ENCODE data around the gene ZNF248.

ZNF248 gene

GRCh38 chr10:37821237-37821636 lies 36.2 kb downstream of the ZNF248 start:
- no peak for DNase-seq

- DNase-seq: no peak
These were observed 37.6 kb downstream of the ZNF248 start for GRCh38 chr10:37819797-37820196.

DNA sequence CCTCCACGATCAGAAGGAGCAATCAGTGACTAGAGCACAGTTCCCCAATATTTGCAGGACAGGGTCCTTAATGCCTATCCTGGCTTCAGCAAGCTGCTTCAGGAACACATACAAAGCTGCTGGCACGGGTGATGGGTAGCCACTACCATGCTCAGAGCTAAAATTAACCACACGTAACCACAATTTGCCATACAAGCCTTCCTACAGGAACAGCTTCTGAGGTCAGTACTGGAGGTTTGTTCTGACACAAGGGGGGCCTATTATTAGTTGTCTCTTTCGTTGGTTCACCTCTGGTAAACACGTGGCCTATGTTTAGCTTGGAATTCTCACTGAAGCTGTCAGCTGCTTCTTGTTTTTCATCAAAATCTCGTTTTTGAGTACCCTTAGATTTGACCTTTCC lies 41.1 kb downstream of the ZNF248 start:
- no peak for DNase-seq

DNA sequence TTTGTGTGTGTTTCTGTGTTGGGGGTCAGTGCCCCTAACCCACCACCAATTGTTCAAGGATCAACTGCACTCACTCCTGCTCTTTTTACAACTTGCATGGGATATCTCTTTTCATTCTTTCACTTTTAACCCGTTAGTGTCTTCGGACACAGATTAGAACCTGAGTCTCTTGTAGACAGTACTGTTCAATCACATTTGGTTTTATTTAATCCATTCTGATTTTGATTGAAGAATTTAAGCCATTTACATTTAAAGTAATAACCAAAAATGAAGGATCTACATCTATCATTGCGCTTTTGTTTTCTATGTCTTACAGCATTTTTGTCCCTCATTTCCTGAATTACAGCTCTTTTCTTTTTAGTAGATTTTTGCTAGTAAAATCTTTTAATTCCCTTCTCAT lies 43.6 kb downstream of the ZNF248 start:
- DNase-seq: no peak

GRCh38 chr10:37812290-37812689 lies 45.1 kb downstream of the ZNF248 start:
- no peak for DNase-seq

DNA sequence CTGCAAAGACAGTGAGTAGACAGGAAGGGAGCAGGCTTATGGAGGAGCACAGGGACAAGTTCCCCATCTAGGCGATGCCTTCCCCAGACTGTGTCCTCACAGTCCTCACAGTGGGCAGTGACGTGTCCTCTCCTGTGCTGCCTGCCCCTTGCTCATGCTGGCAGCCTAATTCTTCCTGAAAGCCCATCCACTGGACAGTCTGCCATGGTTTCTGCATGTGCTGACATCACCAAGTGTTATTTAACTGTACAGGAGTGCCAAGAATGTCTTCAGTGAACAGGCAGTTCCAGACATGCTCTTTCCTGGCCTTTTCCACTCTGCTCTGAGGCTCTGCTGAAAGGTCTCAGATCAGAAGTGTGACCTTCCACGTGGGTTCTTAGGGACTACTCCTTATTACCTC lies 54.1 kb downstream of the ZNF248 start:
- no peak for DNase-seq

DNA sequence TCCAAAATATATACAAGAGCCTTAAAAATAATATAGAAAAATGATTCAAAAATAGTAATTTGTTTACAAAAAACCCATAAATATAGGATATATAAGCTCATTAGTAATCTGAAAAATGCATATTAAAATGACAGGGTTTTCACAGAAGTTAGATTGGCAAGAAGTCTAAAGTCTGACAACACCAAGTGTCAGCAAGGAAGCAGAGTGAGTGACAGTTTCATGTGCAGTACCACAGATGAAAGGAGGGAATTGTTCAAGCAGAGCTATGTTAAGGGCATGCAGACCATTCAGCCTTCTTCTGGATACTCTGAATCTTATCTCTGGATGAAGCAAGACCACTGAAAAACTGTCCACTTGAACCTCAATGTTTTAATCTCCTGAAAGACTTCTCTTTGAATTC lies 55.9 kb downstream of the ZNF248 start:
- DNase-seq: no peak

GRCh38 chr10:37794305-37794976 lies 63.0 kb downstream of the ZNF248 start:
- DNase-seq: no peak

DNA sequence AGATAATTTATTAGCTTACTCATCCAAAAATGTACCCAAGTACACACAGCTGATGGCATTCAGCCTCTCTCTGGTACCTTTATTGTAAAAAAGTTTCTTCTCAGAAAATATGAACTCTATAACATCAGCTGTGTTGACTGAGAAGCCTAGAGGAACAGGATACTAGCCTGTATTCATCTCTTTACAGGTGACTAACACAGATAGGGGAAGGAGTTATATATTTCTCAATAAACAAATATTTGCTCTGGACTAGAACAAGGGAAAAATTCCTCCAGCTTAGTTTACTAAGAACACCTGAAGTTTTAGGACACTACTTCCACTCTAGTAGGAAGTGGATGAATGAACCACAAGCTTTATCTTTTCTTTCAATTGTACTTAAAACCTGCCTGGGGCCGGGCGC lies 67.8 kb downstream of the ZNF248 start:
- DNase-seq: no peak

DNA sequence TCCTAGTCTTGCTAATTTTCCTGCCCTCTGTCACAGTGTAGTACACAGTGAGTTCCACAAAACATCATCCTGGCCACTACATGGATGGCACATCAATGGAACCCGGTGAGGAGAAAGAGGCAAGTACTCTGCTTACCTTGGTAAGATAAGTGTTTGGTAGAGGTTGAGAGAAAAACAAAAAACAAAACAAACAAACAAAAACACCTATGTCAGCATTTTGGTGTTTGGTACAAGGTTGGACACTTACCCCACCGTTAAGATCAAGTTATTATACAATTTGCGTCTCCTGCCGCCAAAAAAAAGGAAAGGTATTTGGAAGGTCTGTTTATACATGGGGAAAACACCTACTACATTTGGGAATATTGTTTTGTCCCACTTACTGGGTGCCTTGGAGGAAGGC lies 72.7 kb downstream of the ZNF248 start:
- no peak for DNase-seq

DNA sequence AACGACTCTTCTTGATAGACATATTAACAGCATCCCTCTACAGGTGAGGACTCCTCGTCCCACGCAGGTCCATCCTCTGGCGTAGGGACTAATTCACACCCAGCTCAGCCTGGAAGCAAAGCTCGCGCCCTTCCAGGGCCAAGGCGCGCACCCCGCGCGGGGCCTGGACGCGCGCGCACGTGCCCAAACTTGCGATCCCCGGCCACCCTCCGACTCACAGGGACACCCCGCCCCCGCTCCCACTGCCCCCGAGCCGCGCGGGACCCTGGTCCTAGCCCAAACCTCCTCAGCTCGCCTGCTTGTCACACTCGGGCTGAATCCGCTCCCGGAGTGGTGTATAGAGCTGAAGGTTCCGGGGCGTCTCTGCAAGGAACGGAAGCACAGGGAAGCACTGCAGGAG lies 76.9 kb downstream of the ZNF248 start:
- no peak for DNase-seq

DNA sequence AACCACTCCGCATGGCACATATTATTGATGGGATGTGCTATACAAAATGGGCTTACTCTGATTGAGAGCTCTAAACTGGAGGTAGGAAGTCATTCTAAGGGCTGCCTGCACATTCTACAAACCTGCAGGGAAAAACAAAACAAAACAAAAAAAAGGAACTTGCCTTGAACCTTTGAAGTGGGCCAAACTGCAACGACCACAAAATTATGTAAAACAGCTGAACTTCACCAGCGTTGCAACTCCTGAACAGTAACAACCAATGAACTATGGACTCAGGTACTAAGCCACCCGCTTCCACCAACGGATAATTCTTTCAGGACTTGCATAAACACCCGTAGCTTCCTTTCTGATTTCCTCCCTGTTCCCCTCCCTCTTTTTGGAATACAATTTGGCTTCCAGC lies 80.4 kb downstream of the ZNF248 start:
- DNase-seq: no peak

- DNase-seq: no peak
These were observed 81.8 kb downstream of the ZNF248 start for GRCh38 chr10:37775612-37776011.

- DNase-seq: no peak
These were observed 83.1 kb downstream of the ZNF248 start for GRCh38 chr10:37774351-37774750.

- DNase-seq: no peak
These were observed 92.2 kb downstream of the ZNF248 start for GRCh38 chr10:37765216-37765615.

GRCh38 chr10:37763132-37763531 lies 94.3 kb downstream of the ZNF248 start:
- no peak for DNase-seq

DNA sequence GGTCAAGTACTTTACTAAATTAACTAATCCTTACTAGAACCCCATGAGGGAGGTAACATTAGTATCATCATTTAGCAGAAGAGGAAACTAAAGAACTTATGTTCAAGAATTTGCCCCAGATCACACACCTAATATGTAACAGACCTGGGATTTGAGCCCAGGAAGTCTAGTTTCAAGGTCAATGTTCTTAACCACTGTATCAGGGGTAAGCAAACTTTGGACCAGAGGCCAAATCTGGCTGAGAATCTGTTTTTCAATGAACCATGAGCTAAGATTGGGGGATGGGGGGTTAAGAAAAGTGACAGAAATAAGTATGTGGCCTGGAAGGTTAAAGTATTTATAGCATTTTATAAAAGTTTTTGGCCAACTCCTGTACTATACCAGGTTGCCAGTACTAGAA lies 95.1 kb downstream of the ZNF248 start:
- no peak for DNase-seq

GRCh38 chr10:37760817-37761216 lies 96.6 kb downstream of the ZNF248 start:
- DNase-seq: no peak

DNA sequence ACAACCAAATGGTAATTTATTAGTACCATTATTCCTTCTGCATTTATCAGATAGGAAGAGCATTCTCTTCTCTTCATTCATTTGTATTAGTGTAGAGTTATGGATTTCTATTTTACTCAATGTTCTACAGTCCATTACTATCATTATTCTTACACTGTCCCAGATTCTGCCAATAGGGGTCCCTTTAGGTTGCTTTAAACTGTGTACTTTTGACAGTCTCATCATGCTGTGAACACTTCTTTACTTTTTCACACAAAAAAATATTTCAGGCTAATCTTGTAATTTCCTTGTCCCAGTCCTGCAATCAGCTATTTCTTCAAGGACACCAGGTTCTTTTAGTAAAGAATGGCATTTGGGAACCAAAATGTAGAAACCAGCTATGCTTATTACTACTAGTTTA lies 99.3 kb downstream of the ZNF248 start:
- no peak for DNase-seq

GRCh38 chr10:37754538-37755323 lies 102.7 kb downstream of the ZNF248 start:
- no peak for DNase-seq

DNA sequence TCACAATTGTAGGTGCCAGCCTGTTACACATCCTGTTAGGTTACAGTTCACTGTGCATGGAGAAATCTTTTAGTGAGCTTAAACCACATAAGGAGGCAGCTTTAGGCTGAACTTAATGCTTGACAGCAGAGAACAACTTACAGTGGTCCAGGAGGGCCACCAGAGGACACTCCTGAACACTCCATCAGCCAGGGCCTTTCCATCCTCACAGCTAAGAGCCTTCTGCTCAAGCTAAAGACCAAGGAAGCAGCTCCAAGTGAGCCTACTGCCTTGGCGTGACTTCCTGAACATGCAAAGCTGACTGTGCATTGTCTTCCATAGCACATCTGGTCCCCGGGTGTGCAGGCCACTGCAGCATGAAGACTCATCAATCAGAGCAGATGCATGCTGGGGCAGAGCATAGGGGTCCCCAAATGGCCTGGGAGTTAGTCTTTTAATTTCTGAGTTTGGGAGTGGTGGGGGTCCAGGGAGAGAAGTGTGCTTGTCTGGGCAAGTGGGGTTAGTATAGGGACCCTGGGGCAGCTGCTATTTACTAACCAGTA lies 105.0 kb downstream of the ZNF248 start:
- no peak for DNase-seq

GRCh38 chr10:37748170-37748569 lies 109.2 kb downstream of the ZNF248 start:
- DNase-seq: no peak

DNA sequence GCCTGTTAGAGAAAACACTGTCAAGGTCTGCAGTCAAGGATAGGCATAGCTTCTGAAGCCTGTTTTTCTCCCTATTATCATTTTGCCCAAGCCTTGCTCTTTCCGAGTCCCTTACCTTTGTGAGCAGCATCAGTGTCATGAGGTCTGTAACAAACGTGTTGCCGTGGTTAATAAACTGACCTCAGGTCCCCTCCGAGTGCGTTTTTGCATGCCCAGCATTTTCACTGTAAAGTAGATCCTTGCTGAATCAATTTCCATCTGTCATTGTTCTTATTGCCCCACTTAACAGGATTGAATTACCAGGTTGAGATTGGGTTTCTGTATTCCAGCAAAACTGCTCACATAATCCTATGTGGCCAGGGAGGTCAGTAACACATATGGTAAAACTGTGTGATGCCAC lies 110.3 kb downstream of the ZNF248 start:
- no peak for DNase-seq

DNA sequence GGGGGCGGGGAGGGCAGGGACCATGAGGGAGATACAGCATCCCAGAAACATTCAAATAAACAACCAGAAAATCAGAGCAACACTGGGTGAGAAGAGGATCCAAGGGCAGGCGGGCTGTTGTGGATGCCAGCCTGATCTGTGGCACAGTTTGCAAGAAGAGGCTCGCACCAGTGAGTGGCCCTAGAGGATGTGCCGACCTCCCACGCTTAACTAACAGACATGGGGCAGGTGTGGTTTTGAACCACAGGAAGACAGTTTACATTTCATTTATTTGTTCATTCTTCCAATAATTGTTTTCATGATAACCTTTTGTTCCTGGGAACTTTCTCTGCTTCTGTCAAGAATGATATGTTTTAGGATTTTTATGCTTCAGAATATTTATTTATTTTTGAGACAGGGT lies 115.6 kb downstream of the ZNF248 start:
- no peak for DNase-seq
